Ascending aorta (tissue), 2 donors: ENCODE data around the gene HLA-DQA1. TPM values are rescaled to one million over a fixed set of nuclear protein-coding genes. Genes with fewer than 3 reads are reported as not detected.
"Not testable (repeated sequence)": the region's sequence is repeated elsewhere in the genome, so short reads cannot be mapped to it uniquely, and the experiment has no call there.

ENCODE experiments used
- DNase-seq, 2 donors: peaks; one replicate each; pipeline ENCODE4 v3.0.0-alpha.2; 2019; ENCODE audit warnings: low spot score in 2 of 2
- H3K27ac ChIP-seq, 2 donors: fragments of 200-600 bp; sonication (generic); one replicate each; pipeline ENCODE4 v1.5.1; 2016 to 2017; ENCODE audit warnings: mild to moderate bottlenecking in 1 of 2
- H3K27me3 ChIP-seq: fragments of 200-600 bp; sonication (generic); one replicate; pipeline ENCODE4 v1.5.1; 2017
- H3K36me3 ChIP-seq, 2 donors: fragments of 200-600 bp; sonication (generic); one replicate each; pipeline ENCODE4 v1.5.1; 2016
- H3K4me1 ChIP-seq, 2 donors: fragments of 200-600 bp; sonication (generic); one replicate each; pipeline ENCODE4 v1.5.1; 2016 to 2017; ENCODE audit warnings: mild to moderate bottlenecking in 1 of 2
- H3K4me3 ChIP-seq, 2 donors: fragments of 200-600 bp; sonication (generic); one replicate each; pipeline ENCODE4 v1.5.1; 2016 to 2017; ENCODE audit warnings: mild to moderate bottlenecking in 1 of 2
- H3K9me3 ChIP-seq, 2 donors: fragments of 200-600 bp; sonication (generic); one replicate each; pipeline ENCODE4 v1.5.1; 2016
- CTCF ChIP-seq, 3 experiments: fragments of 200-600 bp in 2 of 3; fragments of 450-650 bp in 1 of 3; sonication (generic) in 2 of 3; IDR thresholded peaks; one replicate each; pipeline ENCODE4 v1.5.1; 2016 to 2019; ENCODE audit warnings: antibody characterized with exemption in 3 of 3, mild to moderate bottlenecking in 1 of 3, moderate library complexity in 1 of 3
- intact Hi-C: fragments of 100-400 bp; cut with DNase I; formaldehyde crosslinking; loops from one replicate; pipeline ENCODE4 v1.15.1; 2023
- total RNA-seq: library from RNA; depleted of rRNA; stranded (reverse); fragments of >200 nt; gene quantifications from one replicate; pipeline ENCODE4 v1.1.0, GENCODE V29; 2016

HLA-DQA1 gene
- total RNA-seq, 1 donor from 2014 or later = 2.0 TPM

GRCh38 chr6:32637883-32638282 is 677 bp downstream of the HLA-DQA1 start:
- Histone ChIP-seq H3K27ac (no peak overlapping the region), H3K9me3 (no peaks in the 10 kb centered on the region), H3K27me3 (no peaks in the 10 kb centered on the region), H3K36me3 (no peaks in the 10 kb centered on the region), H3K4me3 (no peak overlapping the region), H3K4me1 (no peaks in the 10 kb centered on the region)
- intact Hi-C loops = no loop called here
- TF ChIP-seq CTCF (IDR thresholded peaks at IDR 0.05) = no peak
- DNase-seq = no peak

- TF ChIP-seq CTCF (IDR thresholded peaks at IDR 0.05) = no peak
- Histone ChIP-seq H3K4me3 (no peak overlapping the region), H3K36me3 (no peaks in the 10 kb centered on the region), H3K27ac (no peak overlapping the region), H3K9me3 (no peaks in the 10 kb centered on the region), H3K4me1 (no peaks in the 10 kb centered on the region), H3K27me3 (no peaks in the 10 kb centered on the region)
- intact Hi-C loops = no loop called here
- no peak for DNase-seq
Observed at GRCh38 chr6:32638532-32639219, 1.5 kb downstream of the HLA-DQA1 start.

- H3K36me3 ChIP-seq = no peaks in the 10 kb centered on the region
- H3K27ac ChIP-seq = no peak overlapping the region
- DNase-seq = no peak
- no peaks in the 10 kb centered on the region for H3K9me3 ChIP-seq
- no peak overlapping the region for H3K4me3 ChIP-seq
- H3K27me3 ChIP-seq = no peaks in the 10 kb centered on the region
- intact Hi-C loops = no loop called here
- no peak for TF ChIP-seq CTCF (IDR thresholded peaks at IDR 0.05)
- no peaks in the 10 kb centered on the region for H3K4me1 ChIP-seq
Observed at GRCh38 chr6:32639440-32640394, 2.5 kb downstream of the HLA-DQA1 start.

GRCh38 chr6:32641122-32641521 is 3.9 kb downstream of the HLA-DQA1 start:
- DNase-seq = no peak
- Histone ChIP-seq H3K4me1 (no peaks in the 10 kb centered on the region), H3K4me3 (no peak overlapping the region), H3K9me3 (no peaks in the 10 kb centered on the region), H3K36me3 (no peaks in the 10 kb centered on the region), H3K27ac (no peak overlapping the region), H3K27me3 (no peaks in the 10 kb centered on the region)
- intact Hi-C loops = no loop called here
- TF ChIP-seq CTCF (IDR thresholded peaks at IDR 0.05) = no peak

GRCh38 chr6:32641785-32642719 is 4.8 kb downstream of the HLA-DQA1 start:
- intact Hi-C loops, H3K4me1 ChIP-seq, H3K27me3 ChIP-seq, H3K4me3 ChIP-seq, DNase-seq, H3K27ac ChIP-seq, H3K9me3 ChIP-seq, H3K36me3 ChIP-seq: not testable (repeated sequence)
